Retina (tissue), 1 donor: ENCODE measurements around the gene ZNF783.
"Not testable (repeated sequence)": the region's sequence is repeated elsewhere in the genome, so short reads cannot be mapped to it uniquely, and the experiment has no call there.

Experiments
- DNase-seq: peaks from one replicate; pipeline ENCODE4 v3.0.0-alpha.2; 2016

The ZNF783 gene

GRCh38 chr7:149261829-149262617 lies at the start of gene ZNF783:
Gene ZNF783, plus strand, starts transcription at chr7:149262196. Its CDS starts 138 bp downstream, at chr7:149262334.
- DNase-seq, result peak; percentile 92

- DNase-seq, result no peak
These were observed 47.8 kb upstream of the ZNF783 start for GRCh38 chr7:149214020-149214720.

DNA sequence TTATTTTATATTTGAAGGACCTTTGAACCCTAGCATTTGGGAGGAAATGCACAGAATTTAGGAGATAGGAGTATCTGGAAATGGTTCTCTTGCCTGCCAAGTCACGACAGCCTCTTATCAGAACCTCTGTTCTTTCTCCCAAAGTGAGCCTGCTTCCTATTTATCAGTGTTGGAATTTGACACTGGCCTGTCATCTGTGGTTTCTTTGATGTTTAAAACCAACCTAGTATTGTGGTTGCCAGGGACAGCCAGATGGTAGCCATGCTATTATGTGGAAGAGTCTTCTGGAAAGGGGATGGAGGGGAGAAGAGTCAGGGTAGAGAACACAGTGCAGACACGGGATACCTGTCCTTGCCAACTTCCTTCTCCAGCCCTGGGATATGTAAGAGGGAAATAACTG lies 45.6 kb upstream of the ZNF783 start:
- DNase-seq, result no peak

GRCh38 chr7:149217570-149217969 lies 44.4 kb upstream of the ZNF783 start:
- DNase-seq, result no peak

DNA sequence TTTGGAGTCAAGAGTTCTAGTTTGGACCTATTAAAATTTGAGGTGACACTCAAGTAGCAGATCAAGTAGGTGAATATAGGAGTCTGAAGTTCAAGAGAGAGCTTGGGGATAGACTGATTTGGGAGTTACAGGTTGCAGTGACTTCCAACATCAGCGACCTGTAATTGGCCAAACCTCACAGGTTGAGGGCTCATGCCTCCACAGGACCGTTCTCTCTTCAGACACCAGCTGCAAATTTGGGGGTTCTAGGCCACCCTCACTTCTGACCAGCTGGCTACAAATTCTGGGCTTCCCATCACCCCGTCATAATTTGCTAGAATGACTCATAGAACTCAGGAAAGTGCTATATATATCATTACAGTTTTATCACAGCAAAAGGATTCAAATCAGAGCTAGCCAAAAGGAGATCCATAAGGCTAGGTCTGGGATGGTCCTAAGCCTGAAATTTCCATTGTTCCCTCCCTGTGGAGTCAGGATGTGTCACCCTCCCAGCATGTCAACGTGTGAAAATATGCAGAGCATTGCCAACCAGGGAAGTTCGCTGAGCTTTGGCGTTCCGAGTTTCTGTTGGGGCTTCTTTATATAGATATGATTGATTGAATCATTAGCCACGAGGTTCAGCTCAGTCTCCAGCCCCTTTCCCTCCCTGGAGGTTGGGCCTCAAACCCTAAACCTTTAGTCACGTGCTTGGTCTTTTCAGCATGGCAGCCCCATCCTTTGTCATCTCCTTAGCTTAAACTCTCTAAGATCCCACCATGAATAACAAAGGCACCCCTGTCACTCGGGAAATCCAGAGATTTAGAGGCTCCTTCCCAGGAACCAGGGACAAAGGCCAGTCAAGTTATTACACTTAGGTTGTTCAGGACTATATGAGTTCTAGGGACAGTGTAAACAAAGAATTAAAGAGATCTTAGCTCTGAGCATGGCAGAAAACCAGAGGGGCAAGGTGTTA lies 43.3 kb upstream of the ZNF783 start:
- no peak for DNase-seq

DNA sequence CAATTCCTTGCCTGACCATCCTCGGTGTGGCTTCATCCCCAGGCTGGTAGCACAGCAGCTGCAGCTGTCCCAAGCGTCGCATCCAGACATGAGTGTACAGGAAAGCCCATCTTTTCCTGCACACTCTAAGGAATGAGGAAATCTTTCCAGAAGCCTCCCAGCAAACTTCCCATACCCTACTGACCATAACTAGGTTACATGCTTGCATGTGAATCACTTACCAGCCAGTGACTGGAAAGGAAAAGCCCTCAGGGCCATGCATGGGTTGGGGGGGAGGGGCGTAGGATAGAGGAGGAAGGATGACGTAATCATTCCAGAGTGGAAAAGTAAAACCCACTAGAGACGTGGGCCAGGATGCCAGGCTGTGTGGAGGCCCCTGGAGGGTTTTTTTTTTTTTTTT lies 41.5 kb upstream of the ZNF783 start:
- DNase-seq, result no peak

- no peak for DNase-seq
These were observed 38.8 kb upstream of the ZNF783 start for GRCh38 chr7:149223176-149223575.

GRCh38 chr7:149223761-149224160 lies 38.2 kb upstream of the ZNF783 start:
- no peak for DNase-seq

DNA sequence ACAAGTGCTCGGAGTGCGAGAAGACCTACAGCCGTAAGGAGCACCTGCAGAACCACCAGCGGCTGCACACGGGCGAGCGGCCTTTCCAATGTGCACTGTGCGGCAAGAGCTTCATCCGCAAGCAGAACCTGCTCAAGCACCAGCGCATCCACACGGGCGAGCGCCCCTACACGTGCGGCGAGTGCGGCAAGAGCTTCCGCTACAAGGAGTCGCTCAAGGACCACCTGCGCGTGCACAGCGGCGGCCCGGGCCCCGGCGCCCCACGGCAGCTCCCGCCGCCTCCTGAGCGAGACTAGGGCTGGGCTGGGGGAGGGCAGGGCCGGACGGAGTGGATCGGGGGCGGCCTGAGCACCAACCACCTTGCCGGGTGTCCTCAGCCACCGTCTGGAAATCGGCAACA lies 37.6 kb upstream of the ZNF783 start:
- DNase-seq, result no peak

- DNase-seq, result no peak
These were observed 36.9 kb upstream of the ZNF783 start for GRCh38 chr7:149225106-149225505.

GRCh38 chr7:149225656-149226055 lies 36.3 kb upstream of the ZNF783 start:
- DNase-seq, result no peak

DNA sequence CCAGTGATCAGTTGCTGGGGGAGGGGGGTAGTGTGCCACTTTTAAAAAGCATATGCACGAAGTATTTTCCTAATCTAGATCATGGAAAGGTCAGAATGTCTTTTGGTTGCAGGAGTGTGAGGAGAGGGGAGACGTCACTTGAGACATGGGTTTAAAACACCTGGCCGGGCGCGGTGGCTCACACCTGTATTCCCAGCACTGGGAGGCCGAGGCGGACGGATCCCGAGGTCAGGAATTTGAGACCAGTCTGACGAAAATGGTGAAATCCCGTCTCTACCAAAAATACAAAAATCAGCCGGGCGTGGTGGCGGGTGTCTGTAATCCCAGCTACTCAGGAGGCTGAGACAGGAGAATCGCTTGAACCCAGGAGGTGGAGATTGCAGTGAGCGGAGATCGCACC lies 35.6 kb upstream of the ZNF783 start:
- not testable (repeated sequence) for DNase-seq

DNA sequence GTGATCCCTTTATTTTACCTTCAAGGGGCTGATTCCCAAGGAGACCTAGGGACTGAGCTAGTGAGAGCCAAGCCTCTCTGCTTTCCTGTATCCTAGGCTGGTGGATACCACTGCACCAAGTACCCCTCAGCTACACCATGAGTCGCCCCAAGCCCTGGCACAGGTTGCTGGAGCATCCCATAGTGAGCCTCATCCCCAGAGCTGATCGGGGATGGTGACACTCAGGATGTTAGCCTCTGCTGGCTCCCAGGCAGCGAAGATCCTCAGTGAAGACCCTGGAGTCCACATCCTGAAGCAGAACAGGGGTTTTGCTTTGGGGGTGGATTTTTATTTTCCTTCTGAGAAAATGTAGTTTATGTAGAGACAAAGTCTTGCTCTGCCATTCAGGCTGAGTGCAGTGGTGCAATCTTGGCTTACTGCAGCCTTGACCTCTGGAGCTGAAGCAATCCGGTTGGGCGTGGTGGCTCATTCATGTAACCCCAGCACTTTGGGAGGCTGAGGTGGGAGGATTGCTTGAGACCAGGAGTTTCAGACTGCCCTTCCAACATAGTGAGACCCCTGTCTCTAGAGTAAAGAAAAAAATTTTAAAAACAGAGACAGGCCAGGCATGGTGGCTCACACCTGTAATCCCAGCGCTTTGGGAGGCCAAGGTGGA lies 35.0 kb upstream of the ZNF783 start:
- no peak for DNase-seq

DNA sequence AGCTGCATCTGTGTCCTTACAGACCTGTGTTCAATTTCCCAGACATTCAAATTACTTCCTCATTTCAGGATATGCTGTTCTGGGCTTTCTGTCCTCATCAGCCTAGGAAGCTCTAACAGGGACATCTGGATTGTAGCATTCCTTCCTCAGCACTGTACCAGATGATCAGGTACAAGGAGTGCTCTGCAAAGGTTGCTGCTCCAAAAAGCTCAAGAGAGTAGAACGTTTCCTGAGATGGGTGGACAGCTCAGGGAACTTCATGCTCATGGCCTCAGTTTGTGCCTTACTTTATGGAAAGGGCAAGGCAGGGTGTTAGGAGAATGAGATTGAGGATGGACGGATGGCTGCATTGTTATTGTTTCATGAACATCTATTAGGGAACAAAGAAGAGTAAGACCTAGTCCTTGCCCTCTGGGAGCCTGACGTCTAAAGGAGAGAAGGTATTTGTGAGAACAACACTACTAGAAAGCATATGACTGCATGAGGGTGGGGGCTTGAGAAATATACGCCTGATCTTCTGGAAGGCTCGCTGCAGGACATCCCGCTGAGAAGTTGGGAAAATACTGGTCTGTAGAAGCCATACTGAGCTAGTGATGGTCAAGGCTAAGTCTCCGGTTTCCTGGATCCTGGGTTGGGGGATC lies 33.0 kb upstream of the ZNF783 start:
- DNase-seq, result no peak

- DNase-seq, result peak; percentile 17
These were observed 32.5 kb upstream of the ZNF783 start for GRCh38 chr7:149229526-149229925.

DNA sequence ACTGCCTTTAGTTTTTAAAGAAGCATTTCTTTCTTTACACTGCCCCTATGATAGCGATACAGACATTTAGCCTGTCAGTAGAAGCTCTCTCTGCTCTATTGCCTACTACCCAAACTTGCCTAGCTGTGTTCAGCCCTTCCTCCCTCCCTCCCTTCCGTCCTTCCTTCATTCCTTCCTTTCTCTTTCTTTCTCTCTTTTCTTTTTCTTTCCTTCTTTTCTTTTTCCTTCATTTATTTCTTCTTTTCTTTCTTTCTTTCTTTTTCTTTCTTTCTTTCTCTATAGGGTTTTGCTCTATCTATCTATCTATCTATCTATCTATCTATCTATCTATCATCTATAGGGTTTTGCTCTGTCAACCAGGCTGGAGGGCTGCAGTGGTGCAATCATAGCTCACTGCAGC lies 29.6 kb upstream of the ZNF783 start:
- DNase-seq, result no peak

DNA sequence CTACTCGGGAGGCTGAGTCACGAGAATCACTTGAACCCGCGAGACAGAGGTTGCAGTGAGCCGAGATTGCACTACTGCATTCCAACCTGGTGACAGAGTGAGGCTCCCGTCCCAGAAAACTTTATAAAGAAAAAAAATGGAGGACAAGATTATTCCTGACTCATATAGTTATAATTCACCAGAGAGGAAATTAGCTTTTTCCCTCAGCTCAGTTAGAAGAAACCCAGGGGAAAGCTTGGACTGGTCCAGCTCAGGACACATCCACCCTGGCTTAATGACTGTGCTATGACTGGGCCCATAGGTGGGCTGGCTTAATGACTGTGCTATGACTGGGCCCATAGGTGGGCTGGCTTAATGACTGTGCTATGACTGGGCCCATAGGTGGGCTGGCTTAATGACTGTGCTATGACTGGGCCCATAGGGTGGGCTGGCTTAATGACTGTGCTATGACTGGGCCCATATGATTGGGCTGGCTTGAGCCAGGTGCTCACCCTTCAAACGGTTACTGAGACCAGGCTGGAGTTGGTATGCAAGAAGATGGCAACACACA lies 28.3 kb upstream of the ZNF783 start:
- not testable (repeated sequence) for DNase-seq

- DNase-seq, result no peak
These were observed 24.5 kb upstream of the ZNF783 start for GRCh38 chr7:149237502-149237901.

DNA sequence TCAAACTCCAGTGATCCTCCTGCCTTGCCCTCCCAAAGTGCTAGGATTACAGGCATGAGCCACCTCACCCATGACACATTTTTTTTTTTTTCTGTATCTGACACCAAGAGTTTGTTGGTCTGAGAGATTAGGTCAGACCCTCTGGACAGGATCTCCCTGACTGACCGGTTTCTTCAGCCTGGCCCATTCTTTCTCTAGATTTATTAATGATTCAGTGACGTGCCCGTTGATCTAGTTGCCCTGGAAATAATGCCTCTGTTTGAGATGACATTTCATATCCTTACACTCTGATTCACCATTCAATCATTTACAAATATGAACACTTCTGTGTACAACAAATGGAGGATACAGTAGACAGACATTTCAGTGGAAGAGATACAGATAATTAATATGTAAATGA lies 23.9 kb upstream of the ZNF783 start:
- DNase-seq, result no peak

DNA sequence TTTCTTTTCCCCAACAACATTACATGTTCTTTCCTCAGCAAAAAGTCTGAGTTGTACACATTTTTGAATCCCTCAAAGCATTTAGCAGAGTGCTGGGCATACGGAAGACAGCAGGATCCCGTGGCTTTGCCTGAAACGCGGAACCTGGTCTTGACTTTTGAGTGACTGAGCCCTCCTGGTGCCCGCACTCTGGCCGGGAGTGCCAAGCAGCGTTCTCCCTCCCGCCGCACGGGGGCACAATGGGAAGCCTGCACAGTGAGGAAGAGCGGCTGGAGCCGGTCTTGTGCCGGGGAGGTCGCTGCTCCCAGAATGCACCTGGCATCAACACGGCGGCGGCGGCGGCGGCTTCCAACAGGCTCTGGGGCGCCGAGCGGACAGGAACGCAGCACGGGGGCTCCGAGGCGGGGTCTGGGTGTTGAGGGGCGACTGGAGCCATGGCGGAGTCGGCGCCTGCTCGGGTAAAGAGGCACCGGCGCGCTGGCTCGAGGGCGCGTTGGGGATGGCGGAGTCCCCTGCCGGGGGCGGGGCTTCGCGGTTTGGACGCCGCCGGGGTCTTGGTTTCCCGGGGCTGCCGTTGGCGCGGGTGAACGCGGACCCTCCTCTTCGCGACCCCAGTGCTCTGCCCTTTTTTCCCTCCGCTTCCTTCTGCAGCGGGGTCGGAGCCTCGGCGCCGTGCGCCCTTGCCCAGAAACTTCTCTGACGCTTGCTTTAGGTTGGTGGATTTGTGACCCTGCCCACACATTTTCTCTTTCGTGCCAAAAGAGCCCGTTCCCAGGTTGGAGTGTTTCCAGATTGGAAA lies 22.5 kb upstream of the ZNF783 start, which contains the start of gene ZNF212:
Gene ZNF212 (plus strand): TSS at position 307 of the 799 bp plus-strand sequence. CDS start 128 bp downstream, at position 435.
- peak; percentile 96 for DNase-seq

GRCh38 chr7:149240637-149241036 lies 21.4 kb upstream of the ZNF783 start:
- DNase-seq, result no peak
